Neural cell (in vitro differentiated cells): ENCODE results near the gene PTPN7. TPM values are rescaled to one million over a fixed set of nuclear protein-coding genes. Genes with fewer than 3 reads are reported as not detected.

Source experiments
- H2AFZ ChIP-seq: fragments of 200-600, 300-800 bp; sonication (generic), shearing (Covaris generic); 2 replicates; pipeline ENCODE4 v1.6.0; 2014; ENCODE audit warnings: low read depth, mild to moderate bottlenecking, antibody characterized with exemption, low read length, moderate library complexity
- H3F3A ChIP-seq: fragments of 200-600 bp; shearing (Covaris generic); 2 replicates; pipeline ENCODE4 v1.6.1; 2016; ENCODE audit warnings: mild to moderate bottlenecking, moderate library complexity, mixed read lengths, antibody characterized with exemption, low read length; ENCODE audit not compliant: insufficient read depth, poor library complexity, severe bottlenecking
- H3K27ac ChIP-seq: fragments of 200-600, 300-800 bp; sonication (generic), shearing (Covaris generic); 2 replicates; pipeline ENCODE4 v1.5.1; 2014; ENCODE audit warnings: mild to moderate bottlenecking, low read length, moderate library complexity
- H3K27me3 ChIP-seq: fragments of 300-800, 200-600 bp; sonication (generic), shearing (Covaris generic); 2 replicates; pipeline ENCODE4 v1.6.0; 2014; ENCODE audit warnings: mild to moderate bottlenecking, low read depth, low read length, moderate library complexity; ENCODE audit not compliant: insufficient read depth
- H3K36me3 ChIP-seq: fragments of 300-800, 200-600 bp; sonication (generic), shearing (Covaris generic); 2 replicates; pipeline ENCODE4 v1.5.1; 2014; ENCODE audit warnings: mild to moderate bottlenecking, antibody characterized with exemption, low read length, moderate library complexity; ENCODE audit not compliant: insufficient read depth
- H3K4me2 ChIP-seq: fragments of 300-800, 200-600 bp; sonication (generic), shearing (Covaris generic); 2 replicates; pipeline ENCODE4 v1.6.0; 2014; ENCODE audit warnings: mild to moderate bottlenecking, low read length
- H3K4me3 ChIP-seq: fragments of 300-800, 200-600 bp; sonication (generic), shearing (Covaris generic); 2 replicates; pipeline ENCODE4 v1.5.1; 2014; ENCODE audit warnings: mild to moderate bottlenecking, low read length, moderate library complexity
- H3K79me2 ChIP-seq: fragments of 200-600 bp; shearing (Covaris generic); replicated peaks from 2 replicates; pipeline ENCODE4 v1.6.0; 2014; ENCODE audit warnings: mild to moderate bottlenecking, low read length, moderate library complexity; ENCODE audit not compliant: insufficient read depth
- H3K9ac ChIP-seq: fragments of 300-800, 200-600 bp; sonication (generic), shearing (Covaris generic); 2 replicates; pipeline ENCODE4 v1.6.1; 2016; ENCODE audit warnings: mild to moderate bottlenecking, low read length, mixed read lengths
- H3K9me2 ChIP-seq: fragments of 200-600 bp; shearing (Covaris generic); 2 replicates; pipeline ENCODE4 v1.6.1; 2016; ENCODE audit warnings: mild to moderate bottlenecking, low read length, mixed read lengths; ENCODE audit not compliant: insufficient read depth
- H3K9me3 ChIP-seq: fragments of 200-600, 300-800 bp; sonication (generic), shearing (Covaris generic); 2 replicates; pipeline ENCODE4 v1.6.1; 2016; ENCODE audit warnings: mild to moderate bottlenecking, mixed run types, low read length, moderate library complexity, mixed read lengths
- H4K20me1 ChIP-seq: fragments of 200-600 bp; shearing (Covaris generic); 2 replicates; pipeline ENCODE4 v1.6.1; 2016; ENCODE audit warnings: mild to moderate bottlenecking, mixed run types; ENCODE audit not compliant: insufficient read depth
- EP300 ChIP-seq: fragments of 450-650 bp; conservative IDR thresholded peaks from 2 replicates; pipeline ENCODE4 v1.6.1; 2014; ENCODE audit warnings: antibody characterized with exemption, mild to moderate bottlenecking, moderate library complexity; ENCODE audit not compliant: poor library complexity, severe bottlenecking
- EZH2 ChIP-seq: fragments of 200-600, 300-800 bp; shearing (Covaris generic), sonication (generic); IDR thresholded peaks from 2 replicates; pipeline ENCODE4 v1.6.1; 2014; ENCODE audit warnings: antibody characterized with exemption, low read length, borderline replicate concordance, mild to moderate bottlenecking; ENCODE audit not compliant: insufficient read depth, poor library complexity, severe bottlenecking
- MXI1 ChIP-seq: fragments of 450-650 bp; conservative IDR thresholded peaks from 2 replicates; pipeline ENCODE4 v1.6.1; 2014; ENCODE audit warnings: antibody characterized with exemption, mild to moderate bottlenecking; ENCODE audit not compliant: poor library complexity, severe bottlenecking
- POLR2AphosphoS5 ChIP-seq: IDR thresholded peaks from 2 replicates; pipeline ENCODE4 v1.6.1; 2012
- RAD21 ChIP-seq: fragments of 450-650 bp; conservative IDR thresholded peaks from 2 replicates; pipeline ENCODE4 v1.6.1; 2014; ENCODE audit warnings: antibody characterized with exemption, mild to moderate bottlenecking, moderate library complexity
- REST ChIP-seq: IDR thresholded peaks from 2 replicates; pipeline ENCODE4 v1.6.1; 2012; ENCODE audit warnings: borderline replicate concordance
- SMC3 ChIP-seq: fragments of 450-650 bp; conservative IDR thresholded peaks from 2 replicates; pipeline ENCODE4 v1.6.1; 2014; ENCODE audit warnings: antibody characterized with exemption, mild to moderate bottlenecking, moderate library complexity; ENCODE audit not compliant: poor library complexity
- TAF1 ChIP-seq: IDR thresholded peaks from 2 replicates; pipeline ENCODE4 v1.6.1; 2012; ENCODE audit warnings: low read depth
- polyA plus RNA-seq: library from polyadenylated mRNA; depleted of rRNA; stranded (reverse); fragments of >200 nt; gene quantifications from 2 replicates; pipeline ENCODE4 v1.2.3, GENCODE V29; 2014
- TF ChIP-seq, protein P1 (sequence below): fragments of 450-650 bp; IDR thresholded peaks from 2 replicates; pipeline ENCODE4 v1.5.1; 2014; ENCODE audit warnings: antibody characterized with exemption, mild to moderate bottlenecking, moderate library complexity; ENCODE audit not compliant: poor library complexity, severe bottlenecking

PTPN7 gene
- polyA plus RNA-seq, 1 donor from 2014 or later: 2.1 TPM

GRCh38 chr1:202122639-202123335 lies 37.6 kb downstream of the PTPN7 start, which contains the start of gene GPR37L1:
TSS of gene GPR37L1 (plus strand) at chr1:202122917. CDS start at chr1:202122964, 47 bp downstream.
- Histone ChIP-seq H3K27me3 (no peaks in the 10 kb centered on the region), H3K27ac (no peak within 1 kb of the TSS), H3K4me2 (no peak within 1 kb of the TSS), H3K9me3 (no peaks in the 10 kb centered on the region), H3K36me3 (no peaks in the 10 kb centered on the region), H3K4me3 (no peak within 1 kb of the TSS), H3K9ac (no peak within 1 kb of the TSS), H3F3A (no peaks in the 10 kb centered on the region), H3K79me2 (no peaks in the 10 kb centered on the region), H2AFZ (no peak within 1 kb of the TSS), H3K9me2 (no peaks in the 10 kb centered on the region), H4K20me1 (no peaks in the 10 kb centered on the region)
- TF ChIP-seq EP300: no peak
- TF ChIP-seq REST: no peak
- TF ChIP-seq EZH2: no peak
- TF ChIP-seq TAF1: no peak
- no peak for TF ChIP-seq MXI1
- TF ChIP-seq SMC3: no peak
- TF ChIP-seq, protein P1, sequence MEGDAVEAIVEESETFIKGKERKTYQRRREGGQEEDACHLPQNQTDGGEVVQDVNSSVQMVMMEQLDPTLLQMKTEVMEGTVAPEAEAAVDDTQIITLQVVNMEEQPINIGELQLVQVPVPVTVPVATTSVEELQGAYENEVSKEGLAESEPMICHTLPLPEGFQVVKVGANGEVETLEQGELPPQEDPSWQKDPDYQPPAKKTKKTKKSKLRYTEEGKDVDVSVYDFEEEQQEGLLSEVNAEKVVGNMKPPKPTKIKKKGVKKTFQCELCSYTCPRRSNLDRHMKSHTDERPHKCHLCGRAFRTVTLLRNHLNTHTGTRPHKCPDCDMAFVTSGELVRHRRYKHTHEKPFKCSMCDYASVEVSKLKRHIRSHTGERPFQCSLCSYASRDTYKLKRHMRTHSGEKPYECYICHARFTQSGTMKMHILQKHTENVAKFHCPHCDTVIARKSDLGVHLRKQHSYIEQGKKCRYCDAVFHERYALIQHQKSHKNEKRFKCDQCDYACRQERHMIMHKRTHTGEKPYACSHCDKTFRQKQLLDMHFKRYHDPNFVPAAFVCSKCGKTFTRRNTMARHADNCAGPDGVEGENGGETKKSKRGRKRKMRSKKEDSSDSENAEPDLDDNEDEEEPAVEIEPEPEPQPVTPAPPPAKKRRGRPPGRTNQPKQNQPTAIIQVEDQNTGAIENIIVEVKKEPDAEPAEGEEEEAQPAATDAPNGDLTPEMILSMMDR: no peak
- no peak for TF ChIP-seq RAD21
- TF ChIP-seq POLR2AphosphoS5: no peak

- TF ChIP-seq EP300: no peak
- no peak for TF ChIP-seq EZH2
- no peak for TF ChIP-seq RAD21
- TF ChIP-seq MXI1: no peak
- TF ChIP-seq REST: no peak
- no peak for TF ChIP-seq TAF1
- TF ChIP-seq SMC3: no peak
- TF ChIP-seq, protein P1: no peak
- no peak for TF ChIP-seq POLR2AphosphoS5
- Histone ChIP-seq H3K9me3 (no peaks in the 10 kb centered on the region), H2AFZ (no peak overlapping the region), H4K20me1 (no peaks in the 10 kb centered on the region), H3K36me3 (no peaks in the 10 kb centered on the region), H3K4me2 (no peak overlapping the region), H3K9me2 (no peaks in the 10 kb centered on the region), H3F3A (no peaks in the 10 kb centered on the region), H3K27me3 (no peaks in the 10 kb centered on the region), H3K4me3 (no peak overlapping the region), H3K9ac (no peak overlapping the region), H3K79me2 (no peaks in the 10 kb centered on the region), H3K27ac (no peak overlapping the region)
Measured at GRCh38 chr1:202121006-202121405, 39.4 kb downstream of the PTPN7 start.
